Lung (tissue), 12 donors: Measurements from ENCODE around the gene STX16. TPM values are rescaled to one million over a fixed set of nuclear protein-coding genes. Genes with fewer than 3 reads are reported as not detected.

ENCODE experiments used
- ATAC-seq: fragments of 200-7000 bp; cut with Tn5 transposase; one replicate; pipeline ENCODE4 v1.9.1; 2020; ENCODE audit warnings: moderate number of reproducible peaks; ENCODE audit not compliant: insufficient read depth, low FRiP score
- DNase-seq, 3 donors: peaks; one replicate each; pipeline ENCODE4 v3.0.0-alpha.2; 2013 to 2017
- H3K27ac ChIP-seq, 2 donors: one replicate each; pipeline ENCODE4 v1.5.1; 2013; ENCODE audit warnings: mild to moderate bottlenecking in 2 of 2, moderate library complexity in 2 of 2, control low read depth in 1 of 2, inconsistent platforms in 1 of 2, low read depth in 1 of 2, low read length in 1 of 2
- H3K27me3 ChIP-seq, 3 donors: one replicate each; pipeline ENCODE4 v1.5.1; 2013; ENCODE audit warnings: low read length in 2 of 3; ENCODE audit not compliant: control insufficient read depth in 3 of 3, insufficient read depth in 3 of 3
- H3K36me3 ChIP-seq, 4 donors: one replicate each; pipeline ENCODE4 v1.5.1; 2013; ENCODE audit warnings: low read length in 4 of 4, mild to moderate bottlenecking in 1 of 4, moderate library complexity in 1 of 4; ENCODE audit not compliant: control insufficient read depth in 4 of 4, insufficient read depth in 4 of 4
- H3K4me1 ChIP-seq, 5 donors: one replicate each; pipeline ENCODE4 v1.5.1; 2013; ENCODE audit warnings: low read length in 5 of 5, mild to moderate bottlenecking in 2 of 5, moderate library complexity in 1 of 5; ENCODE audit not compliant: control insufficient read depth in 5 of 5, insufficient read depth in 5 of 5
- H3K4me3 ChIP-seq: one replicate; pipeline ENCODE4 v1.5.1; 2013; ENCODE audit warnings: mild to moderate bottlenecking, control low read depth, moderate library complexity
- H3K9ac ChIP-seq, 2 donors: one replicate each; pipeline ENCODE4 v1.5.1; 2013; ENCODE audit warnings: low read length in 2 of 2, control low read depth in 1 of 2; ENCODE audit not compliant: insufficient read depth in 1 of 2
- H3K9me3 ChIP-seq, 4 donors: one replicate each; pipeline ENCODE4 v1.5.1; 2013; ENCODE audit warnings: low read length in 3 of 4, mild to moderate bottlenecking in 1 of 4, moderate library complexity in 1 of 4; ENCODE audit not compliant: control insufficient read depth in 4 of 4, insufficient read depth in 3 of 4
- CTCF ChIP-seq: IDR thresholded peaks from 2 replicates; pipeline ENCODE4 v1.5.1; 2012; ENCODE audit warnings: mild to moderate bottlenecking; ENCODE audit errors: control extremely low read depth, extremely low read depth
- WGBS, 2 donors: extraction: QIAGEN DNeasy Blood & Tissue Kit; methylation state at CpG; one replicate each; pipeline ENCODE4 v1.1.7; 2013; 5-methylcytosine and 5-hydroxymethylcytosine counted together
- polyA plus RNA-seq, 2 donors: library from polyadenylated mRNA; stranded (reverse); fragments of 200-250 nt; gene quantifications; one replicate each; pipeline ENCODE4 v1.2.1, GENCODE V29; 2013
- total RNA-seq, 2 donors: library from RNA; depleted of rRNA in 1 of 2; stranded (reverse); fragments of >200 nt in 1 of 2; gene quantifications; one replicate each; pipeline ENCODE4 v1.2.1, GENCODE V29; 2014 to 2021
- donor health status: control.
- donor health status: control.
- donor health status: Bipolar disorder and iron deficiency.
- donor health status: healthy.
- donor health status: DM: yes; HTN: yes; CAD: no.

Gene STX16
- total and polyA plus RNA-seq, 4 donors, result 37.1 to 85.2 (median 46.9) TPM

- peaks cover 0 to 13% (median 11%) of the 10 kb centered on the region in 5 donors for H3K4me1 ChIP-seq
- H3K9me3 ChIP-seq, result peaks cover 0 to 4% (median 0%) of the 10 kb centered on the region in 4 donors
- H3K27ac ChIP-seq, result no peak overlapping the region
- ATAC-seq, result no peak
- 79 to 85% methylated on average over 27 of the region's 27 CpGs for WGBS, 2 donors
- H3K36me3 ChIP-seq, result peaks cover 14 to 58% (median 45%) of the 10 kb centered on the region in 4 donors
- DNase-seq, result peak in 2 of 3 donors; percentile 18 to 47
- TF ChIP-seq CTCF, result no peak
- no peak overlapping the region for H3K9ac ChIP-seq
- H3K27me3 ChIP-seq, result peaks cover 0 to 2% (median 0%) of the 10 kb centered on the region in 3 donors
- no peak overlapping the region for H3K4me3 ChIP-seq
These were observed 47.9 kb downstream of the STX16 start for GRCh38 chr20:58698741-58699622.

GRCh38 chr20:58699623-58700107 is 48.6 kb downstream of the STX16 start:
- TF ChIP-seq CTCF, result no peak
- no peak overlapping the region for H3K4me3 ChIP-seq
- 91 to 92% methylated on average over 9 of the region's 9 CpGs for WGBS, 2 donors
- ATAC-seq, result no peak
- DNase-seq, result peak in 1 of 3 donors; percentile 10
- no peak overlapping the region for H3K9ac ChIP-seq
- H3K27ac ChIP-seq, result no peak overlapping the region
- H3K9me3 ChIP-seq, result peaks cover 0 to 4% (median 0%) of the 10 kb centered on the region in 4 donors
- peaks cover 0 to 12% (median 5%) of the 10 kb centered on the region in 5 donors for H3K4me1 ChIP-seq
- peaks cover 0 to 2% (median 0%) of the 10 kb centered on the region in 3 donors for H3K27me3 ChIP-seq
- peaks cover 15 to 61% (median 46%) of the 10 kb centered on the region in 4 donors for H3K36me3 ChIP-seq

- ATAC-seq (no peak), DNase-seq (peak; percentile 7 to 72 (median 61))
- Histone ChIP-seq H3K4me1 (peaks cover 0 to 10% (median 0%) of the 10 kb centered on the region in 5 donors), H3K9me3 (no peaks in the 10 kb centered on the region), H3K9ac (no peak overlapping the region), H3K27me3 (no peaks in the 10 kb centered on the region), H3K4me3 (no peak overlapping the region), H3K36me3 (peaks cover 17 to 62% (median 40%) of the 10 kb centered on the region in 4 donors), H3K27ac (no peak overlapping the region)
- no peak for TF ChIP-seq CTCF
- 83 to 86% methylated on average over 11 of the region's 11 CpGs for WGBS, 2 donors
These were observed 49.2 kb downstream of the STX16 start for GRCh38 chr20:58700121-58700821.
